Vagina (tissue), 2 donors: ENCODE results near the gene BICD1. TPM values are rescaled to one million over a fixed set of nuclear protein-coding genes. Genes with fewer than 3 reads are reported as not detected.

Source experiments
- DNase-seq, 2 donors: peaks; one replicate each; pipeline ENCODE4 v3.0.0-alpha.2; 2017; ENCODE audit errors: extremely low spot score in 2 of 2
- H3K27ac ChIP-seq: fragments of 200-600 bp; sonication (generic); one replicate; pipeline ENCODE4 v1.5.1; 2019
- H3K27me3 ChIP-seq: fragments of 200-600 bp; sonication (generic); one replicate; pipeline ENCODE4 v1.5.1; 2019
- H3K36me3 ChIP-seq, 2 donors: fragments of 200-600 bp; sonication (generic); one replicate each; pipeline ENCODE4 v1.5.1; 2017 to 2019
- H3K4me1 ChIP-seq: fragments of 200-600 bp; sonication (generic); one replicate; pipeline ENCODE4 v1.5.1; 2019
- H3K4me3 ChIP-seq, 2 donors: fragments of 200-600 bp; sonication (generic); 1 replicate in 1 of 2; 2 replicates in 1 of 2; pipeline ENCODE4 v1.5.1; 2016 to 2019
- H3K9me3 ChIP-seq: fragments of 200-600 bp; sonication (generic); one replicate; pipeline ENCODE4 v1.5.1; 2019
- POLR2A ChIP-seq, 2 donors: fragments of 450-650 bp; IDR thresholded peaks; one replicate each; pipeline ENCODE4 v1.6.1; 2017; ENCODE audit warnings: antibody characterized with exemption in 2 of 2, mild to moderate bottlenecking in 2 of 2, moderate library complexity in 2 of 2
- POLR2AphosphoS5 ChIP-seq, 2 donors: sonication (generic); formaldehyde crosslinking; IDR thresholded peaks; one replicate each; pipeline ENCODE4 v1.9.0; 2017; ENCODE audit warnings: antibody characterized with exemption in 2 of 2, mild to moderate bottlenecking in 2 of 2, low read depth in 1 of 2; ENCODE audit not compliant: insufficient read depth in 1 of 2
- intact Hi-C: fragments of 100-400 bp; cut with DNase I; formaldehyde crosslinking; loops from one replicate; pipeline ENCODE4 v1.15.1; 2023
- small RNA-seq: library from RNA; depleted of rRNA; stranded (forward); fragments of <200 nt; gene quantifications from one replicate; pipeline ENCODE3, GENCODE V24; 2016
- total RNA-seq: library from RNA; depleted of rRNA; stranded (reverse); fragments of >200 nt; gene quantifications from one replicate; pipeline ENCODE4 v1.2.3, GENCODE V29; 2016
- TF ChIP-seq, protein P1 (sequence below), 3 experiments: fragments of 450-650 bp in 2 of 3; fragments of 200-600 bp in 1 of 3; sonication (generic) in 1 of 3; IDR thresholded peaks; one replicate each; pipeline ENCODE4 v1.5.1; 2017 to 2019; ENCODE audit warnings: antibody characterized with exemption in 3 of 3, mild to moderate bottlenecking in 2 of 3, moderate library complexity in 2 of 3

BICD1 gene
- total RNA-seq, 1 donor from 2014 or later, result 19.6 TPM

DNA sequence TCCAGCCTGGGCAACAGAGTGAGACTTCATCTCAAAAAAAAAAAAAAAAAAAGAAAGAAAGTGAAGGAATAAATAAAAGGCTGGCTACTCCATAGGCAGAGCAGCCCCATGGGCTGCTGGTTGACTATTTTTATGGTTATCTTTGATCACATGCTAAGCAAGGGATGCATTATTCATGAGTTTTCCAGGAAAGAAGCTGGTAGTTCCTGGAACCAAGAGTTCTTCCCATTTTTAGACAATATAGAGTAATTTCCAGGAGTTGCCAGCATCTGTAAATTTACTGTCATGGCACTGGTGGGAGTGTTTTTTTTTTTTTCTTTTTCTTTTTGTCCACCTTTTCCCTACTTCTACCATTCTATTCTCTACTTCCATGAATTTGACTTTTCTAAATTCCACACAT lies 316.9 kb downstream of the BICD1 start:
- intact Hi-C loops, result no loop called here
- H3K9me3 ChIP-seq, result peaks cover 3% of the 10 kb centered on the region
- no peaks in the 10 kb centered on the region for H3K36me3 ChIP-seq
- DNase-seq, result no peak
- peaks cover 8% of the 10 kb centered on the region for H3K4me1 ChIP-seq
- TF ChIP-seq, protein P1, sequence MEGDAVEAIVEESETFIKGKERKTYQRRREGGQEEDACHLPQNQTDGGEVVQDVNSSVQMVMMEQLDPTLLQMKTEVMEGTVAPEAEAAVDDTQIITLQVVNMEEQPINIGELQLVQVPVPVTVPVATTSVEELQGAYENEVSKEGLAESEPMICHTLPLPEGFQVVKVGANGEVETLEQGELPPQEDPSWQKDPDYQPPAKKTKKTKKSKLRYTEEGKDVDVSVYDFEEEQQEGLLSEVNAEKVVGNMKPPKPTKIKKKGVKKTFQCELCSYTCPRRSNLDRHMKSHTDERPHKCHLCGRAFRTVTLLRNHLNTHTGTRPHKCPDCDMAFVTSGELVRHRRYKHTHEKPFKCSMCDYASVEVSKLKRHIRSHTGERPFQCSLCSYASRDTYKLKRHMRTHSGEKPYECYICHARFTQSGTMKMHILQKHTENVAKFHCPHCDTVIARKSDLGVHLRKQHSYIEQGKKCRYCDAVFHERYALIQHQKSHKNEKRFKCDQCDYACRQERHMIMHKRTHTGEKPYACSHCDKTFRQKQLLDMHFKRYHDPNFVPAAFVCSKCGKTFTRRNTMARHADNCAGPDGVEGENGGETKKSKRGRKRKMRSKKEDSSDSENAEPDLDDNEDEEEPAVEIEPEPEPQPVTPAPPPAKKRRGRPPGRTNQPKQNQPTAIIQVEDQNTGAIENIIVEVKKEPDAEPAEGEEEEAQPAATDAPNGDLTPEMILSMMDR (IDR thresholded peaks at IDR 0.05), result no peak
- TF ChIP-seq POLR2A (IDR thresholded peaks at IDR 0.05) (no peak), POLR2AphosphoS5 (IDR thresholded peaks at IDR 0.05; ENCODE audit: insufficient read depth in 1 of 2, low read depth in 1 of 2) (no peak)
- H3K4me3 ChIP-seq, result no peak overlapping the region
- peak overlapping the region; percentile 55 for H3K27ac ChIP-seq
- no peaks in the 10 kb centered on the region for H3K27me3 ChIP-seq

DNA sequence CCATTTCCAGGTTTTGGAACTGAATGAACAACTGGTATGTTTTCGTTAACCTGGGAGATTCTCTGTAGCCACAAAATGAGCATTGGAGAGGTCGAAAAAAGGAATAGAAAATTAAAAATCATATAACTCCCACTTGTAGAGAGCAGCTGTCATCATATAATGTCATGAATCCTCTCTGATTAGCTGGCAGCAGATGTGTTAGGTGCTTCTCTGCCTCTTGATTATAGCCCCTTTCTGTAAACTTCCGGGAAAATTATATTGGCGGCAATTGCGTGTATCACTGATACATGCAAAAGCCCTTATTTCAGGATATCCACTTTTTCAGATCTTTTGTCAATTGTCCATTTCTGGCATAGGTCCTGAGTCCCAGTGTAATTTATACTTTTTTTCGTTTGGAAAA lies 324.4 kb downstream of the BICD1 start:
- Histone ChIP-seq H3K9me3 (peaks cover 3% of the 10 kb centered on the region), H3K27ac (no peak overlapping the region), H3K4me3 (no peak overlapping the region), H3K36me3 (no peaks in the 10 kb centered on the region), H3K27me3 (no peaks in the 10 kb centered on the region), H3K4me1 (no peaks in the 10 kb centered on the region)
- intact Hi-C loops, result no loop called here
- no peak for DNase-seq
- TF ChIP-seq, protein P1 (IDR thresholded peaks at IDR 0.05), result no peak
- TF ChIP-seq POLR2AphosphoS5 (IDR thresholded peaks at IDR 0.05; ENCODE audit: insufficient read depth in 1 of 2, low read depth in 1 of 2) (no peak), POLR2A (IDR thresholded peaks at IDR 0.05) (no peak)

Small RNA genes lying within 50 kb of the gene (small RNA-seq; reads per million reads assigned to genes)
- gene AC048344.2, result not detected
- gene AC048344.3, result not detected
- not detected for gene RF00019

Other genes with a start within 250 kb of the BICD1 start
- gene RESF1, start 147.4 kb upstream of the BICD1 start, total RNA-seq, result 76.1 TPM